Ascending aorta (tissue), 2 donors: ENCODE data around the gene DCC. TPM values are rescaled to one million over a fixed set of nuclear protein-coding genes. Genes with fewer than 3 reads are reported as not detected.

ENCODE experiments used
- DNase-seq, 2 donors: peaks; one replicate each; pipeline ENCODE4 v3.0.0-alpha.2; 2019; ENCODE audit warnings: low spot score in 2 of 2
- H3K27ac ChIP-seq, 2 donors: fragments of 200-600 bp; sonication (generic); one replicate each; pipeline ENCODE4 v1.5.1; 2016 to 2017; ENCODE audit warnings: mild to moderate bottlenecking in 1 of 2
- H3K27me3 ChIP-seq: fragments of 200-600 bp; sonication (generic); one replicate; pipeline ENCODE4 v1.5.1; 2017
- H3K36me3 ChIP-seq, 2 donors: fragments of 200-600 bp; sonication (generic); one replicate each; pipeline ENCODE4 v1.5.1; 2016
- H3K4me1 ChIP-seq, 2 donors: fragments of 200-600 bp; sonication (generic); one replicate each; pipeline ENCODE4 v1.5.1; 2016 to 2017; ENCODE audit warnings: mild to moderate bottlenecking in 1 of 2
- H3K4me3 ChIP-seq, 2 donors: fragments of 200-600 bp; sonication (generic); one replicate each; pipeline ENCODE4 v1.5.1; 2016 to 2017; ENCODE audit warnings: mild to moderate bottlenecking in 1 of 2
- H3K9me3 ChIP-seq, 2 donors: fragments of 200-600 bp; sonication (generic); one replicate each; pipeline ENCODE4 v1.5.1; 2016
- CTCF ChIP-seq, 3 experiments: fragments of 200-600 bp in 2 of 3; fragments of 450-650 bp in 1 of 3; sonication (generic) in 2 of 3; IDR thresholded peaks; one replicate each; pipeline ENCODE4 v1.5.1; 2016 to 2019; ENCODE audit warnings: antibody characterized with exemption in 3 of 3, mild to moderate bottlenecking in 1 of 3, moderate library complexity in 1 of 3
- intact Hi-C: fragments of 100-400 bp; cut with DNase I; formaldehyde crosslinking; loops from one replicate; pipeline ENCODE4 v1.15.1; 2023
- total RNA-seq: library from RNA; depleted of rRNA; stranded (reverse); fragments of >200 nt; gene quantifications from one replicate; pipeline ENCODE4 v1.1.0, GENCODE V29; 2016

Gene DCC
- total RNA-seq, 1 donor from 2014 or later = not detected

GRCh38 chr18:52475325-52475724, 135.3 kb downstream of the DCC start:
- TF ChIP-seq CTCF (IDR thresholded peaks at IDR 0.05) = no peak
- no peaks in the 10 kb centered on the region for H3K4me1 ChIP-seq
- DNase-seq = no peak
- H3K27me3 ChIP-seq = no peaks in the 10 kb centered on the region
- intact Hi-C loops = no loop called here
- H3K9me3 ChIP-seq = no peaks in the 10 kb centered on the region
- H3K4me3 ChIP-seq = no peak overlapping the region
- no peak overlapping the region for H3K27ac ChIP-seq
- H3K36me3 ChIP-seq = no peaks in the 10 kb centered on the region

GRCh38 chr18:52481116-52481515, 141.1 kb downstream of the DCC start:
- DNase-seq = no peak
- no peak for TF ChIP-seq CTCF (IDR thresholded peaks at IDR 0.05)
- H3K36me3 ChIP-seq = no peaks in the 10 kb centered on the region
- H3K9me3 ChIP-seq = no peaks in the 10 kb centered on the region
- no peak overlapping the region for H3K4me3 ChIP-seq
- intact Hi-C loops = no loop called here
- no peaks in the 10 kb centered on the region for H3K27me3 ChIP-seq
- no peak overlapping the region for H3K27ac ChIP-seq
- H3K4me1 ChIP-seq = no peaks in the 10 kb centered on the region

GRCh38 chr18:52484977-52485376, 145.0 kb downstream of the DCC start:
- TF ChIP-seq CTCF (IDR thresholded peaks at IDR 0.05) = no peak

GRCh38 chr18:52486052-52486451, 146.1 kb downstream of the DCC start:
- Histone ChIP-seq H3K27me3 (no peaks in the 10 kb centered on the region), H3K4me3 (no peak overlapping the region), H3K36me3 (no peaks in the 10 kb centered on the region), H3K27ac (no peak overlapping the region), H3K4me1 (no peaks in the 10 kb centered on the region), H3K9me3 (no peaks in the 10 kb centered on the region)
- DNase-seq = no peak
- TF ChIP-seq CTCF (IDR thresholded peaks at IDR 0.05) = no peak
- intact Hi-C loops = no loop called here

More at GRCh38 chr18:52484977-52485376, 145.0 kb downstream of the DCC start:
- H3K27me3 ChIP-seq = no peaks in the 10 kb centered on the region
- intact Hi-C loops = no loop called here
- no peak overlapping the region for H3K27ac ChIP-seq
- H3K4me1 ChIP-seq = no peaks in the 10 kb centered on the region
- H3K9me3 ChIP-seq = no peaks in the 10 kb centered on the region
- H3K4me3 ChIP-seq = no peak overlapping the region
- no peaks in the 10 kb centered on the region for H3K36me3 ChIP-seq
- DNase-seq = no peak

GRCh38 chr18:52489396-52490306, 149.7 kb downstream of the DCC start:
- intact Hi-C loops = no loop called here
- H3K4me3 ChIP-seq = no peak overlapping the region
- DNase-seq = no peak
- no peaks in the 10 kb centered on the region for H3K36me3 ChIP-seq
- H3K4me1 ChIP-seq = no peaks in the 10 kb centered on the region
- no peaks in the 10 kb centered on the region for H3K27me3 ChIP-seq
- no peaks in the 10 kb centered on the region for H3K9me3 ChIP-seq
- no peak for TF ChIP-seq CTCF (IDR thresholded peaks at IDR 0.05)
- H3K27ac ChIP-seq = no peak overlapping the region
